Camera-type eye (tissue), 1 donor: Measurements from ENCODE around the gene BACE1-AS. TPM values are rescaled to one million over a fixed set of nuclear protein-coding genes. Genes with fewer than 3 reads are reported as not detected.

ENCODE experiments used
- total RNA-seq: library from RNA; depleted of rRNA; stranded (reverse); fragments of >200 nt; gene quantifications from one replicate; pipeline ENCODE4 v1.2.3, GENCODE V29; 2014

The BACE1-AS gene
- 9.7 TPM for total RNA-seq

GRCh38 chr11:117290809-117291396, at the start of gene BACE1-AS:
BACE1-AS (plus strand) TSS chr11:117291346.

GRCh38 chr11:117316197-117316961, 25.2 kb downstream of the BACE1-AS start, which contains the start of gene BACE1:
BACE1 (minus strand) TSS chr11:117316256; CDS start chr11:117315795, 461 bp downstream.

GRCh38 chr11:117327567-117328374, 36.6 kb downstream of the BACE1-AS start, which contains the start of gene CEP164:
CEP164 (plus strand) TSS chr11:117327854; CDS start chr11:117338587, 10,733 bp downstream.

Other genes starting within 250 kb of the BACE1-AS start
- 107 TPM for gene SIK3, start 192.9 kb upstream of the BACE1-AS start, total RNA-seq
- gene PAFAH1B2, start 147.1 kb upstream of the BACE1-AS start, total RNA-seq: 111 TPM
- 24.1 TPM for gene SIDT2, start 112.6 kb upstream of the BACE1-AS start, total RNA-seq
- 247 TPM for gene TAGLN, start 92.0 kb upstream of the BACE1-AS start, total RNA-seq
- 52.1 TPM for gene PCSK7, start 59.3 kb upstream of the BACE1-AS start, total RNA-seq
- gene RNF214, start 58.7 kb upstream of the BACE1-AS start, total RNA-seq: 32.9 TPM
- 37.7 TPM for gene BACE1, start 24.9 kb downstream of the BACE1-AS start, total RNA-seq
- 53.5 TPM for gene CEP164, start 36.5 kb downstream of the BACE1-AS start, total RNA-seq